SHP77 (cell line): Measurements from ENCODE around the gene STX18.
"Not testable (repeated sequence)": the region's sequence is repeated elsewhere in the genome, so short reads cannot be mapped to it uniquely, and the experiment has no call there.

Experiments used
- DNase-seq, 2 experiments: peaks; one replicate each; lab custom pipeline; 2025; lab: John Stamatoyannopoulos, UW

The STX18 gene

DNA sequence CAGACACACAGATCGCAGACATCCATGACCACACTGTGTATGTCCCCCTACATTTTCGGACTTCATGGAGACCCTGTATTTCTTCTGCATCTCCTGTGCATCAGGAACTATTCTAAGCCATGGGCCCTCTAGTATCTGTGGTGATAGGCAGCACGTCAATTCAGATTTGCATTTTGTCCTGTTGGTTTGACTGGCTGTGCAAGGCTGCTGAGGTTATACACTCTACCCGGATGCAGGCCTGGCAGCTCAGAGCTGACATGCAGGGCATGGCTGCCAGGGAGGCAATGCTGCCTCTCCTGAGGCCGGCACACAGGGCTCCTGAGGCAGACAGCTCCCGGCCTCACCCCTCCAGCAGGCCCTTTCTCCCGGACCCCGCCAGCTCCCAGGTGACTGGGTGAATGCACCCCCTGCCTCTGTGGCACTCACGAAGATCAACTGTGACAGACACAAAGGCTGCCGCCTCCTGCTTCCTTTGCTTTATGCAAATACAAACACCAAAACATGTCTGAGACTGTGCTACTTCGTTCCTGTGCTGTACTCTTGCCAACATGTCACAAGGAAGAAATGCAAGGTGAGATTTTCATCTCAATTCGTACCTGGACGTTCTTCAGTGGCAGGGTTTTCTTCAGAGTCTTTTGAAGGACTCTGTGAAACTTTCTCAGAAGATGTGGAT, 103.9 kb downstream of the STX18 start:
- DNase-seq = no peak

DNA sequence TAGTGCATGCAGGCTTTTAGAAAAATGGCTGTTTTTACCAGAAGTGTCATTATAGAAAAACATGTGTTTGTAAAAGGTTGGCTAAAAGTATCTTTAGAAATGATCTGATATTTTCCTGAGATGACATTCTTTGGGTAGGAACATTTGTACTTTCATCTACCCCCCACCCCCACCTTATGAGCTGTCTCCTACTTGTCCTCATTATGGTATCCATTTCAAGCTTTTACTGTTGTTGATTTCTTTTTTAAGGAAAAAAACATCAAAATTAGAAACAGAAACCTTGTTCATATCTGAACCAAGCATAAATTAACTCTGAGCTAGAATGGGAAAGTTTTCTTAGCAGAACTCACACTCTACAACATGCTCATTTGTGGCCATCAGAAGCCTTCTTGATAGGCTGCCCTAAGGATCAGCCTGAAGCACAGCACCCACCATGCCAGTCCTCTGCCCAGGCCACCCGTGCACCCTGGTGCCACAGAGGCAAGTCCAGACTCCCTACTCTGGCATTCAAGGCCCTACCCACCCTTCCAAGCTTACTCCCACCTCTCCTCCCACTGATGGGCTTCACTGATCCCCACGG, 105.5 kb downstream of the STX18 start:
- DNase-seq = no peak

DNA sequence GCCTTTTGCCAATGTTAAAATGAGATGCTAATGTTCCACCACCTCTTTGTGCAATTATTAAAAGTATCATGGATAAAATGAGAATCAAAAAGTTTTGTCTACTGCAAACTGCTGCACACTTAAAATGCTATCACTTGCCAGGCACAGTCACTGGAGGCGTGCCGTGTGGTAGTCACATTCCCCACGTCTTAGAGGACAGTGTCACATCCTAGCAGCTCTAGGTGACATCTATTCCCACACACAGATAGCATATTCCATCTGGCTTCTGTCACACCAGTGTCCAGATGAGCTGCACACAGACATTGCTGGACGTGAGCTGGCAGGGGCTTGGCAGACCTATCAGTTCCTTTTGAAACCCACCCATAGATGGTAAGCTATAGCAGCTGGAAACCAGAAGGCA, 107.9 kb downstream of the STX18 start:
- DNase-seq = no peak

DNA sequence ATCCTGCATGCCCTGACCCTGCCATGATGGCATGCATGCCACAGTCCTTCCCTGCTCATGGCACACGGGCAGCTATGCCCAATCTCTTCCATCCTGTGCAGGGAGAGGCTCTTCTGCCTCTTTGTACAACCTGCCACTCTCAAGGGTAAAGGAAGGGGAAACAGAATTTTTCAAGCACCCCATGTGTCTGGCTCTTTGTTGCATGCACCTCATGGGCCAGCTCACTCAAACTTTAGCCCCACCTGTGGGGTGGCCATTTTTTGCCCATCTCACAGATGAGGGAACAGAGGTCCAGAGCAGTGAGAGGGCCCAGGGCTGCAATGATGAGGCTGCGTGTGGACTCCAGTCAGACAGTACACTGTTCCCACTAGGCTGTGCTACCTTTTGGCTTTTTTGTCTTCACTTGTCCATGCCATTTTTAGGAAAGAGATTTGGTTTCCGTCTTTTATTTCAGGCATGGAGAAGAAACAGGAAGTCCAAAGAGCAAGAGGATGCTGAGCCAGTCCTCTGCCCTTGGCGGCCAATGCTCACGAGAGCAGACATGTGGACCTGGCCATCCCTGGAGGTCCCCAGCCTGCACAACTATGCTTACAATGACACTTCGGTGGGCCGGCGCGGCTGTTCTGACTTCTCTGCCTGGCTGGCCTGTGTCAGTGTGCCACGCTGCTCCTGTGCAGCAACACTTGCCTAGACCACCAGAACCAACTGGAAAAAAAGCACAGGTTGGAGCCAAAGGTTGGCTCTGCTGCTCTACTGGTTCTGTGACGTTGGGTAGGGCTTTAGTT, 109.3 kb downstream of the STX18 start:
- no peak for DNase-seq

DNA sequence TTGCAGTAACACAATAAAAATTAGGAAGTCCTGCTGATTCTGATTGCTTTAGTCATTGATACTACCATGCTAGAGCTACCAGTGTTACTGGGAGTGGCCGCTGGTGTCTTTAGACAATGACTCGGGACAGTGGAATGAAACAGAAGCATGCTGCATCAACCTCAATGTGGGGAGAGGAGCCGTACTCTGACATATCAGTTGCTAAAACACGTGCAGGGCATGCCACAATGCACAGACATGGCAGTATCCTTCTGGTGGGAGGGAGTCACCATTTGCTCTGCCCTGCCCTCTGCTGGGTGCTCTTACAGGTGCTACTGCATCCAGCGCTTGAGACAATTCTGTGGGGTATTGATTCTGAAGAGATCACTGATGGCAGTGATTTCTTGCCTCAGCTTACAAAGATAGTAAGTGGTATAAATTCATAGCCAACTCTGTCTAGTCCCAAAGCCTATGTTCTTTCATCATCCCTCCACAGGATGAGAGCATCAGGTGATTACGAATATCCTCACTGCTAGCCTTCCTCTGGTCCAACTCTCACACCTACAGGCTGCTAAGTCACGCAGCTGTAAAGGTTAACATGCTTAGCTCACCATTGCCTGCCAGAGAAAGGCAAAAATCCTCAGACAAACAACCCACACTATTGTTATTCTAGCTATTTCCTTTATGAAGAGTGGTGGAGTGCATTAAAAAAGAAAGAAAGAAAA, 111.2 kb downstream of the STX18 start:
- DNase-seq = peak in 1 of 2 experiments; percentile 1

DNA sequence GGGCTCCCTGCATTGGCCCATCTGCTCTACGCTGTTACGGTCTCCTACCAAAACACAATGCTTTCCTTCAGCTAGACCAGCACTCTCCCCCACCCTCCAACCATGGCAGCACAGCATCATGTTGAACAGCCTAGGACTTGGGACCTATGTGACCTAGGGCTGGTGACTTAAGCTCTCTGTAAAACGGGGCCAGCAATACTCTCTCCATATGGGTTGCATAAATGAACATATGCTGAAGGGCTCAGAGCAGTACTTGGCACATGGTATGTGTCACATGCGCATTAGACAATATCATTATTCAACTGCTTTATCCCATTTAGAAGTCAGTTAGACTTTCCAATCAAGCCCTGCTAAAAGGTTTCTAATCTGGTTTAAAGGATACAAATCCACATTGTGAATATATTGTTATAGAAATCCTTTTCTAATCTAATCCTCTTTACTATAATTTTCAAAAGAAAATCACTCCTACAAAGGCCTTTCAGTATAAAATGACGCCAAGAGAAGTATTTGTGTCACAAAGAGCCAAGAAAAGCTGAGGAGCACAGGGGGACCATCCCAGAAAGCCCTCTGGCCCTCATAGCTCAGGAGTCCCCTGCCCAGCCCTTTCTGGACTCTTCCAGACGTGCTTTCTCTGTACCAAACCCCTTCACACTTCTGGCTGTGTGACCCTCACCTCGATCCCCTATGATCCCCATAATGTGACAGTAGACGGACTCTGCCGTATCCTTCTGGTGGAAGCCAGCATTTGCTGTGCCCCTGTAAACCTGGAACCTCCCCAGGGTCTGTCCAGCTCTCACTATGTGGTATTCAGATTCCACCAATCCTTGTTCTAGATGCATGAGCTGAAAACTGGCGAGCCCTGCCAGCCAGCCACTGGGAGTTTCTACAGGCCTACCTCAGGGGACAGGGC, 112.6 kb downstream of the STX18 start:
- DNase-seq = no peak

DNA sequence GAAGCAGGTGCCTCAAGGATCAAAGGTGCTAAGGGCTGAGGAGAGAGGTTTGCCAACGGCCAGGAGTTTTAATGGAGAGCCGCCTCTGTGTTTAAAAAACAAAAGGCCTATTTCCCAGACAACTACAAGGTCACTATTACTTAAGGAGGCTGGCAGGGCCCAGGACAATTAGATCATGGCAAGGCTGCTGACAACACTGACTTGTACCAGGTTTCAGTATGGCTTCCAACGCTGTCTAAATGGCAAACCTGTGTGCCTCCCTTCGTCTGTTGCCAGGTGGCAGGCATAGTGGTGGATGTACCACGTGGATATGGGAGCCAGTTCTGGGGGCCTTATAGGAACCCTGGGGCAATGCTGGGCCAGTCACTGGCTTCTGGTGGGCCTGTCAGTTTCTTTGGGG, 114.0 kb downstream of the STX18 start:
- no peak for DNase-seq

DNA sequence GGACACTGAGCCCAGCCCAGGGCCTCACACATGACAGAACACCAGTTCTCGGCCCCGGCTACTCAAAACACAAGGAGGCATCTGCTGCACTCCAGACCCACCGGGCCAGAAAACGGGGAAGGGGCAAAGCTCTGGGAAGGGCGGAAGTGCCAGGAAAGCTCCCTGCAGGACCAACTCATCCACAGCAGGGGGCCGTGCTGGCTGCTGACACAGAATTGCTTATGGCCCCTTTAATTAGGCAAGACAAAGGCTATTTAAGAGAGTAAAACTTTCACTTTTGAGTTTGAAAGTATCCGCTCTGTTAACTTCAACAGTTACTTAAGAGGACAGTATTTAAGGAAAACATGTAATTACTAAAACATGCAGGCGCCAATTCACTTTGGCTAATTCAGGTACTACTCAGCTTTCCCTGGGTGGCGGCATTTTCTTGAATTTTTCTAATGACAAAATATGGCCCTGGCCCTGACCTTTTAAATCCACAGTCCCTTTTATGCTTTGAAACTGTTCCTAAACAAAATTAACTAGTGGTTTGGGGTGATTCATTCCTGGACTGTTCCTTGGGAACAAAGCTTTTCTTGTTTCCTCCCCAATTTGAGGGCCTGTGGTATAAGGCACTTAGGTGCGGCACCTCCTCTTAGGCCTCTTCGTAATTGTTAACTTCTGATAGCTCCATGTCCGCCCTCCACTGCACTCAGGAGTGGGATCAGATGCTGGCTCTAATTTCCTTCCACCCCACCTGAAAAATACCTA, 114.6 kb downstream of the STX18 start:
- no peak for DNase-seq

DNA sequence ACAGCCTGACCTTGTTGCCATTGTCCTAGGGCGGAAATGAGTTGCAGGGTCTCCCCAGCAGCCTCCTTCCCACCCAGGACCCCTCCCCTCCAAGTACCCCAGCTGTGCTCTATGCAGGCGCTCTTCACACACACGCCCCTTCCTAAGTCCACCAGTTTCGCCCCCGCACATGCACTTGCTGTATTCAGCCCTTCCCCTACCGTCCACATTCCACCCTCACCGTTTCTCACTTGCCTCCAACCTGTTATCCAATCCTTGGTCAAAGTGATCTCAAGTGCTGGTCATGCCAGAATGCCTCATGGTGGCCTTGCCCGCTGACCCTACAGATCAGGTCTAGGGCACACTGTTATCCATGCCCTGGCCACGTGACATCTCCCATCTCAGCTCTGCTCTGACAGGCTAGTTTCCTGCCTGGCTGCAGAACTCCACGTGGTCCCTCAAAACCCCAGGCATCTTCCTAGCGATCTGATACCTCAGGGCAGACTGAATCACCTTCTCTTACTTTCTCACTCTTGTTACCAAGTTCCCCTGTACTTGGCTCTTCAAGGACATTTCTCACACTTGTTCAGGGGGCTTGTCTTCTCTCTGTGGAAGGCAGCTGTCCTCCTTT, 115.2 kb downstream of the STX18 start:
- no peak for DNase-seq

DNA sequence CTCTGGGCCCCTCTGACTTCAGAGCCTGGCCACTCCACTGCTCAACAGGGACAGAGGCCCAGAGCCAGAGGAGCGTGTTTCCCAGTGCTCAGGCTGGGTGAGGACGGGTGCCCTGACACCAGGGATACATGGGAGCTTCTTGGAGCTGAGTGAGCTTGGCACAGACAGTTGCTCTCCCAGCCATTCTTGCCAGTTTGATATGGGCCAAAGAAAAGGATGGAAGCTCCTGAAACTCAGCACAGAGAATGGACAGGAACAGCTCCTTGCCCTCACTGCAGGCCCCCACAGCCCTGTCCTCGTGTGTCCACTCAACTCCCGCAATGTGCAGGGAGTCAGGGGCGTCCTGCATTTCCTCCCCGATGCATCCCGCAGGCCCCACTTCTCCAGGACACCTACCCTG, 116.2 kb downstream of the STX18 start:
- DNase-seq = no peak

DNA sequence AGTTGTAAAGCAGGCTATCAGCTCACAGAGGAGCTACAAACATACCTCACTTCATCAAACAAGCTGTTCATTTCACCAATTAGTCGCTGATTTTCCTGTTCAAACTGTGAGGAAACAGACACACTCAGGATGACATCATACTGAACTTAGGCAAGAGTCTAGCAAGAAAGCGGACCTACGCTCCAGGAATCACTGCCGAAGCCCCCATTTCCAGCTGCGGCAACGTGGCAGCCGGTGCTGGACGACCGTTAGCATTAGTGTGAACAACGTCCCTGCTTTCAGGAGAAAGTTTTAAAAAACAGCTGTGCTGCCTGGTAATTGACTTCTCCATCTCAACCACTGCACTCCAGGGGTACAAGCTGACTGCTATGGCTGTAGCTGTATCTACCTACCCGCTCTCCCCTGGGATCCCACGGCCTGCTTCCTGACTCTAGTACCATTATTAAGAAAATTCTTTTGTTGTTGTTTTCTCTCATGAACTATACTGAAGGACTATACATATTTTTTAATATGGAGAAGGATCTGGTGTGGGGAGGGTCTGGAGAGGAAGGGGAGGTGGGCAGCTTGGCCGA, 116.6 kb downstream of the STX18 start:
- no peak for DNase-seq

DNA sequence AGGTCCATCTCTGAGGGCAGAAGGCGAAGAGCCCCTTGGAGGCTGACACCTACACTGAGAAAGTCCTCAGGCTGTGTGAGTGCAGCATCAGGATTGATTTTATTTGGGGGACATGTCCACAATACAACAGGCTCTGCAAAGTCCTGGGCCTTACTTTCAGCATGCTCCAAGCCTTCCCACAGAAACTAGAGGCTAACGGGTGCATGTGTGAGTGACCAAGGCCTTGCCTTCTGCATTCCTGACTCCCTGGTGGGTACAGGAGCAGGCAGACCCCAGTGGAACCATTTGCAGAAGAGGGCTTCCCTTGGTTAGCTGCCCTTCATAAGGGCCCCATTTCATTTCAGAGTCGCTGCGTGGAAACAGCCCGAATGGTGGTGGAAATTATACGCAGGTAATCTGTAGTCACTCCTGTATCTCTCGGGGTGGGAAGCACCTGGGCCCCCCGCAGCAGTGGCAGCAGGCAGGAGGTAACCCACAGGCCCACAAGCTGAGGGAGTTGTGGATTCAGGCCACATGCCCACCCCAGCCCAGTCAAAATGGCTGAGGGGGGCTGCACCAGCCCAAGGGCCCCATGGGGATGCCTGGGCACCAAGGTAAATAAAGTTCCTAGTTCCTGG, 117.2 kb downstream of the STX18 start:
- no peak for DNase-seq

DNA sequence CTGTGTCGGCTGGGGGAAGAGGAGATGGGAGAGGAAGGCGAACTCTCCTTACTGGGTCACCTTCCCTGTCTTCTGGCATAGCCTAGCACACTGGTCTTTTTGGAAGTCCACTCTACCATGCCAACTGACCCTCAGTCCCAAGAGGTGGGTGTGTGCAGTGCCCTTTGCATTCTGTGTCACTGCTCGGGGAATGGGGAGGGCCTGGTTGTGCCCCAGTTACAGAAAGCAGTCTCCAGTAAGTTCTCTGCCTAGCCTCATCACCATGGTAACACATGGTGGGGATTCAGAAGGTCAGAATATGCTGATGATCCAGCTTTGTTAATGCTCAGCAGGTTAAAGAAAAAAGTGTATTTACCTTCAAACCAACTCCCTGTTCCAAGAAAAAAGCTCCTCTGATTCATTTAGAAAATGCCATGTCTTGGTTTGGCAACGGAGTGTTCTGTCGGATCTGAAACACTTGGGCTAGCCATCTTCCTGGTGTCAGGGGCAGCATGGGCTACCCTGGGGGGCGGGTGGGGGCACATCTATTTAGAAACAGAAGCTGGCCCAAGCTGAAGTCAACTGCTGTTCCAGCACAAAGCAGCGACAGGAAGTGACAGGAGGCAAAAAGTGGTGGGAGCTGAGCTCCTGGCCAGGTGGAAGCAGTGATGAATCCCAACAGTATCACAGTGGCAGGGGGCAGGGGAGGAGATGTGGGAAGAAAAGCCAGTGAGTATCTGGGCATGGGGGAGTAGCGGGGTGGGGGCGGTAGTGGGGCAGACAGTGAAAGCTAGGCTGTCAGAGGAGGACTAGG, 117.9 kb downstream of the STX18 start:
- no peak for DNase-seq

DNA sequence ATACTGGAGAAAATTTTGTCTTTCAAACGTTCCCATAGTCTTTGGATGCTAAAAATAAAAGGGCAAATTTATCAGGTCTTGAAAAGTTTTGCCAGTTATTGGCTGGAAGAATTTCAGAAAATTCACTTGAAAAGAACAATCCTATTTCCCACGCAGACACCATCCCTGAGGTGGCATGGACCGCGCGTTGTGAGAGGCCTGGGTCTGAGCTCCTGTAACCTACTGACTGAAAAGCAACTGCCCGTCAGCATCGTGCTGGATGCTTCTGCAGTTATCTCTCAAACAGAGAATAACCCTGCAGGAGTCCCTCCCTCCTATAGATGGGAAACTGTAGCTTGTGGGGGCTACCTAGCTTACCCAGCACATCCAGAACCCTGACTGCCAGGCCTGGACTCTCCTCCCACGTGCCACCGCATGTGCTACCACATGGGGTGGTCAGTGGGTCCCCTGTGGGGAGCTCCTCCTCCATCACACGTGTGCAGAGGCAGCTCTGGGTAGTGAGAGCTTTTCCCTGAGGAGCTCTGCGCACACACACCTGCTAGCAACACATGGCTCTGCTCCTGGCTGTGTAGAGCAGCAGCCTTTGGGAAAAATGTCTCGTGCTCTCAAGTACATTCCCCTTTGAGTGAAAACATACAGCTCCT, 118.9 kb downstream of the STX18 start:
- DNase-seq = no peak

DNA sequence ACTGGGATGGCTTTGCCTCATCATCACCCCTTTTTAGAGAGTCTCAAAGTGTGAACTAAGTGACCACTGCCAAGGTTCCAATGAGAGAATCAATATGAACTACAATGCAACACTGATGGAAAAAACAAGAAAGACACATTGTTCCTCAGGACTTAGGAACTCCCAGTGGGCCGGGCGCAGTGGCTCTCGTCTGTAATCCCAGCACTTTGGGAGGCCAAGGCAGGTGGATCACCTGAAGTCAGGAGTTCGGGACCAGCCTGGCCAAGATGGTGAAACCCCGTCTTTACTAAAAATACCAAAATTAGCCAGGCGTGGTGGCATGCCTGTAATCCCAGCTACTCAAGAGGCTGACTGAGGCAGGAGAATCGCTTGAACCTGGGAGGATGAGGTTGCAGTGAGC, 119.7 kb downstream of the STX18 start:
- not testable (repeated sequence) for DNase-seq

DNA sequence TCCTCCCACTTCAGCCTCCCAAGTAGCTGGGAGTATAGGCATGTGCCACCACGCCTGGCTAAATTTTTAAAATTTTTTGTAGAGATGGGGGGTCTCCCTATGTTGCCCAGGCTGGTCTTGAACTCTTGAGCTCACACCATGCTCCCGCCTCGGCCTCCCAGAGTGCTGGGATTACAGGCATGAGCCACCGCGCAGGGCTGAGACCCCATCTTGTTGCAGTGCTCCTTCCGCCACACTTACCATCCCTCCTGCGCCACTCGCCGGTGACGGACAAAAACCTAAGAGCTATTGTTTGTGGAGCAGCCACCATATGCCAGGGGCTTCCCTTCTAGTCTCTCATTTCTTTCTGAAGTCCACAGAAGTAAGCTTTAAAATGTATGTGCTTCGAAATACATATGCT, 120.5 kb downstream of the STX18 start:
- DNase-seq = no peak

DNA sequence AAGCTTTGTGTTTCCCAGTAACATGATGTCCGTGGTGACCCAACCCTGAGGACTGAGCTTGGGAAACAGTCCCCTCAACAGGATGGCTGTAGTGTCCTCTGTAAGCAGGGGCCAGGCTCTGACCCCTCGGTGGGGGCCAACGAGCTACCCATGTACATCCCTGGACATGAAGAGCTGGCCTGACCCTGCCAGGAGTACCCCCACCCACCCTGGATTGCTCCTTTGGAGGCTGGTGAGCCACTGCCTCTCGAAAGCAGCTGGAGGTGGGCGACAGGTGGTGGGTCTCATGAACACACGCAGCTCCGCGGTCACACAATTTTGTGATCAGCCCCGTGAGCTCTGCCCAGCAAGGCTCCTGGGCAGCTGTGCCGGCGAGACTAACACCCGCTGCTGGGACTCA, 121.4 kb downstream of the STX18 start:
- no peak for DNase-seq

DNA sequence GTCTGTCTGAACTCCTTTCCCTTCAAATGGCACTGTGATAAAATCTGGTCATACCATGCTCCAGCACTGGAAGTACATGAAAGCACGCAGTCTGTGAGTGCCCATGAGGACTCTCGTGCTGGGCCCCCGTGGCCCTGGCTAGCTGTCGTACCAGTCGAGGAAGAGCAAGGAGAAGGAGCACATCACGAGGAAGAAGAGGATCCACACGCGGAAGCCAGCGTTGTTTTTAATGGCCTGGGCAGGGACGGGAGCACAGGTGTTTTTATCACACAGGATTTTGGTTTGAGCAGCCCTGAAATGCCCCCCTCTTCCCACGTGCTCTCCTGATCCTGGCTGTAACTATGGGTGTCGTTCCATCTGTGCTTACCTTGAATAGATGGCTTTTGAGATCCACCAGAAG, 122.0 kb downstream of the STX18 start:
- no peak for DNase-seq
